HG03066 (cell line): ENCODE data around the gene CNTRL.
"Not testable (repeated sequence)": the region's sequence is repeated elsewhere in the genome, so short reads cannot be mapped to it uniquely, and the experiment has no call there.

Experiments
- ATAC-seq: cut with Tn5 transposase; IDR thresholded peaks from one replicate; pipeline ENCODE4 v1.9.1; 2021; ENCODE audit warnings: low read depth; ENCODE audit not compliant: unreplicated experiment

The CNTRL gene

GRCh38 chr9:121123816-121124535 lies 49.2 kb downstream of the CNTRL start:
- ATAC-seq: no peak

- no peak for ATAC-seq
These were observed 50.8 kb downstream of the CNTRL start for GRCh38 chr9:121125590-121125989.

- not testable (repeated sequence) for ATAC-seq
These were observed 54.6 kb downstream of the CNTRL start for GRCh38 chr9:121129384-121129783.

- no peak for ATAC-seq
These were observed 58.5 kb downstream of the CNTRL start for GRCh38 chr9:121133104-121133816.

GRCh38 chr9:121135642-121136041 lies 60.9 kb downstream of the CNTRL start:
- no peak for ATAC-seq

- no peak for ATAC-seq
These were observed 63.8 kb downstream of the CNTRL start for GRCh38 chr9:121138561-121138960.

- ATAC-seq: no peak
These were observed 64.2 kb downstream of the CNTRL start for GRCh38 chr9:121138973-121139372.

GRCh38 chr9:121140162-121140561 lies 65.4 kb downstream of the CNTRL start:
- no peak for ATAC-seq

GRCh38 chr9:121141306-121141705 lies 66.6 kb downstream of the CNTRL start:
- ATAC-seq: no peak

- ATAC-seq: no peak
These were observed 67.0 kb downstream of the CNTRL start for GRCh38 chr9:121141706-121142105.

GRCh38 chr9:121143771-121144170 lies 69.0 kb downstream of the CNTRL start:
- no peak for ATAC-seq

GRCh38 chr9:121144482-121144881 lies 69.7 kb downstream of the CNTRL start:
- ATAC-seq: no peak

GRCh38 chr9:121150188-121150587 lies 75.4 kb downstream of the CNTRL start:
- no peak for ATAC-seq

GRCh38 chr9:121153642-121154041 lies 78.9 kb downstream of the CNTRL start:
- ATAC-seq: no peak

GRCh38 chr9:121154782-121155181 lies 80.0 kb downstream of the CNTRL start:
- ATAC-seq: no peak

GRCh38 chr9:121156263-121156731 lies 81.5 kb downstream of the CNTRL start:
- peak; percentile 83 for ATAC-seq

- ATAC-seq: no peak
These were observed 83.2 kb downstream of the CNTRL start for GRCh38 chr9:121157939-121158338.

- ATAC-seq: no peak
These were observed 85.3 kb downstream of the CNTRL start for GRCh38 chr9:121160025-121160424.

- ATAC-seq: no peak
These were observed 93.3 kb downstream of the CNTRL start for GRCh38 chr9:121168052-121168451.

- ATAC-seq: no peak
These were observed 94.4 kb downstream of the CNTRL start for GRCh38 chr9:121169094-121169601.

GRCh38 chr9:121171236-121171635 lies 96.5 kb downstream of the CNTRL start:
- ATAC-seq: no peak
